H4 (cell line): ENCODE results near the gene ANKRD36. TPM values are rescaled to one million over a fixed set of nuclear protein-coding genes. Genes with fewer than 3 reads are reported as not detected.
"Not testable (repeated sequence)": the region's sequence is repeated elsewhere in the genome, so short reads cannot be mapped to it uniquely, and the experiment has no call there.

Experiments used
- DNase-seq: peaks from one replicate; pipeline ENCODE4 v3.0.0-alpha.2; 2015; ENCODE audit warnings: low spot score
- total RNA-seq: library from RNA; depleted of rRNA; stranded (reverse); fragments of >200 nt; shearing (Covaris generic); gene quantifications from 2 replicates; pipeline ENCODE4 v1.2.3, GENCODE V29; 2014

Gene ANKRD36
- total RNA-seq, 1 experiment from 2014 or later: 4.2 TPM

GRCh38 chr2:97113882-97114255, 916 bp downstream of the ANKRD36 start:
- DNase-seq: not testable (repeated sequence)

- not testable (repeated sequence) for DNase-seq
Measured at GRCh38 chr2:97129090-97129489, 16.1 kb downstream of the ANKRD36 start.

- not testable (repeated sequence) for DNase-seq
Measured at GRCh38 chr2:97144016-97144415, 31.1 kb downstream of the ANKRD36 start.

GRCh38 chr2:97166548-97166947, 53.6 kb downstream of the ANKRD36 start:
- not testable (repeated sequence) for DNase-seq

GRCh38 chr2:97167938-97168337, 55.0 kb downstream of the ANKRD36 start:
- not testable (repeated sequence) for DNase-seq

- not testable (repeated sequence) for DNase-seq
Measured at GRCh38 chr2:97168583-97168982, 55.6 kb downstream of the ANKRD36 start.

- DNase-seq: not testable (repeated sequence)
Measured at GRCh38 chr2:97180391-97180790, 67.4 kb downstream of the ANKRD36 start.

GRCh38 chr2:97195349-97195748, 82.4 kb downstream of the ANKRD36 start:
- DNase-seq: peak; percentile 54

GRCh38 chr2:97197251-97197650, 84.3 kb downstream of the ANKRD36 start:
- not testable (repeated sequence) for DNase-seq

- not testable (repeated sequence) for DNase-seq
Measured at GRCh38 chr2:97200887-97201286, 87.9 kb downstream of the ANKRD36 start.

- not testable (repeated sequence) for DNase-seq
Measured at GRCh38 chr2:97202643-97203250, 89.8 kb downstream of the ANKRD36 start.

GRCh38 chr2:97210325-97210724, 97.4 kb downstream of the ANKRD36 start:
- DNase-seq: no peak

- DNase-seq: not testable (repeated sequence)
Measured at GRCh38 chr2:97215025-97215424, 102.1 kb downstream of the ANKRD36 start.

- DNase-seq: not testable (repeated sequence)
Measured at GRCh38 chr2:97230848-97231585, 118.1 kb downstream of the ANKRD36 start.

GRCh38 chr2:97232981-97233380, 120.0 kb downstream of the ANKRD36 start:
- not testable (repeated sequence) for DNase-seq

GRCh38 chr2:97233660-97234295, 120.8 kb downstream of the ANKRD36 start:
- not testable (repeated sequence) for DNase-seq

- DNase-seq: not testable (repeated sequence)
Measured at GRCh38 chr2:97261192-97261591, 148.2 kb downstream of the ANKRD36 start.

GRCh38 chr2:97266449-97266848, 153.5 kb downstream of the ANKRD36 start:
- not testable (repeated sequence) for DNase-seq

GRCh38 chr2:97267411-97268074, 154.6 kb downstream of the ANKRD36 start:
- DNase-seq: peak; percentile 1

- peak; percentile 2 for DNase-seq
Measured at GRCh38 chr2:97268075-97268591, 155.2 kb downstream of the ANKRD36 start.

GRCh38 chr2:97276232-97276798, 163.4 kb downstream of the ANKRD36 start:
- DNase-seq: not testable (repeated sequence)
